ENCODE results near the gene CAMTA1.

- TF ChIP-seq POU6F1 (CRISPR knock-in tag; IDR thresholded peaks at IDR 0.05; ENCODE audit: borderline replicate concordance, low read depth) = no peak
- no peak for TF ChIP-seq TCF4 (CRISPR knock-in tag; IDR thresholded peaks at IDR 0.05; ENCODE audit: borderline replicate concordance)
These were observed 150.8 kb downstream of the CAMTA1 start for GRCh38 chr1:6935911-6936690.
